SJCRH30 (cell line): Measurements from ENCODE around the gene TTC19. TPM values are rescaled to one million over a fixed set of nuclear protein-coding genes. Genes with fewer than 3 reads are reported as not detected.
"Not testable (repeated sequence)": the region's sequence is repeated elsewhere in the genome, so short reads cannot be mapped to it uniquely, and the experiment has no call there.

ENCODE experiments used
- DNase-seq, 2 experiments: peaks; one replicate each; pipeline ENCODE4 v3.0.0-alpha.2; 2015 to 2020
- H3K27ac ChIP-seq: fragments of 250-450 bp; sonication (Bioruptor Pico); 2 replicates; pipeline ENCODE4 v1.5.1; 2020; ENCODE audit warnings: mild to moderate bottlenecking, moderate library complexity
- H3K27me3 ChIP-seq: fragments of 250-450 bp; sonication (Bioruptor Pico); 2 replicates; pipeline ENCODE4 v1.5.1; 2020; ENCODE audit warnings: mild to moderate bottlenecking, moderate library complexity
- H3K36me3 ChIP-seq: fragments of 250-450 bp; sonication (Bioruptor Pico); 2 replicates; pipeline ENCODE4 v1.5.1; 2020; ENCODE audit warnings: mild to moderate bottlenecking, moderate library complexity
- H3K4me1 ChIP-seq: fragments of 250-450 bp; sonication (Bioruptor Pico); 2 replicates; pipeline ENCODE4 v1.5.1; 2020; ENCODE audit warnings: mild to moderate bottlenecking, moderate library complexity
- H3K4me3 ChIP-seq: fragments of 250-450 bp; sonication (Bioruptor Pico); 2 replicates; pipeline ENCODE4 v1.5.1; 2020; ENCODE audit warnings: mild to moderate bottlenecking, moderate library complexity
- H3K9me3 ChIP-seq: fragments of 250-450 bp; sonication (Bioruptor Pico); replicated peaks from 2 replicates; pipeline ENCODE4 v1.5.1; 2020; ENCODE audit warnings: mild to moderate bottlenecking, moderate library complexity
- total RNA-seq: library from RNA; depleted of rRNA; stranded (reverse); fragments of >200 nt; shearing (Covaris generic); gene quantifications from 2 replicates; pipeline ENCODE4 v1.2.3, GENCODE V29; 2014

TTC19 gene
- total RNA-seq, 1 experiment from 2014 or later, result 70.4 TPM

GRCh38 chr17:16037636-16038035 lies 38.0 kb downstream of the TTC19 start:
- Histone ChIP-seq H3K27ac (no peak overlapping the region), H3K27me3 (no peaks in the 10 kb centered on the region), H3K9me3 (no peaks in the 10 kb centered on the region), H3K4me3 (no peak overlapping the region), H3K36me3 (peaks cover 93% of the 10 kb centered on the region), H3K4me1 (no peaks in the 10 kb centered on the region)
- DNase-seq, result no peak

GRCh38 chr17:16040710-16041251 lies 41.2 kb downstream of the TTC19 start:
- no peaks in the 10 kb centered on the region for H3K27me3 ChIP-seq
- DNase-seq, result no peak
- no peaks in the 10 kb centered on the region for H3K4me1 ChIP-seq
- H3K27ac ChIP-seq, result no peak overlapping the region
- H3K9me3 ChIP-seq, result no peaks in the 10 kb centered on the region
- H3K36me3 ChIP-seq, result peaks cover 95% of the 10 kb centered on the region
- no peak overlapping the region for H3K4me3 ChIP-seq

GRCh38 chr17:16044487-16044886 lies 44.9 kb downstream of the TTC19 start:
- H3K27me3 ChIP-seq, result no peaks in the 10 kb centered on the region
- peaks cover 90% of the 10 kb centered on the region for H3K36me3 ChIP-seq
- no peak for DNase-seq
- no peaks in the 10 kb centered on the region for H3K9me3 ChIP-seq
- no peak overlapping the region for H3K27ac ChIP-seq
- H3K4me1 ChIP-seq, result no peaks in the 10 kb centered on the region
- H3K4me3 ChIP-seq, result no peak overlapping the region

GRCh38 chr17:16046966-16047365 lies 47.3 kb downstream of the TTC19 start:
- Histone ChIP-seq H3K36me3 (peaks cover 83% of the 10 kb centered on the region), H3K9me3 (no peaks in the 10 kb centered on the region), H3K27me3 (no peaks in the 10 kb centered on the region), H3K4me3 (no peak overlapping the region), H3K27ac (no peak overlapping the region), H3K4me1 (no peaks in the 10 kb centered on the region)
- DNase-seq, result no peak

GRCh38 chr17:16048811-16049449 lies 49.3 kb downstream of the TTC19 start:
- Histone ChIP-seq H3K4me3 (no peak overlapping the region), H3K4me1 (no peaks in the 10 kb centered on the region), H3K36me3 (peaks cover 82% of the 10 kb centered on the region), H3K27me3 (no peaks in the 10 kb centered on the region), H3K27ac (no peak overlapping the region), H3K9me3 (0 out of 2 replicates have a peak, but pooled peaks cover 5% of the 10 kb centered on the region)
- DNase-seq, result no peak

- H3K9me3 ChIP-seq, result 0 out of 2 replicates have a peak, but pooled peaks cover 5% of the 10 kb centered on the region
- H3K27ac ChIP-seq, result no peak overlapping the region
- H3K36me3 ChIP-seq, result peaks cover 83% of the 10 kb centered on the region
- no peak overlapping the region for H3K4me3 ChIP-seq
- H3K27me3 ChIP-seq, result no peaks in the 10 kb centered on the region
- H3K4me1 ChIP-seq, result no peaks in the 10 kb centered on the region
- no peak for DNase-seq
Observed at GRCh38 chr17:16050844-16051243, 51.2 kb downstream of the TTC19 start.

GRCh38 chr17:16052486-16052885 lies 52.9 kb downstream of the TTC19 start:
- Histone ChIP-seq H3K9me3 (0 out of 2 replicates have a peak, but pooled peaks cover 5% of the 10 kb centered on the region), H3K27ac (no peak overlapping the region), H3K4me1 (no peaks in the 10 kb centered on the region), H3K27me3 (no peaks in the 10 kb centered on the region), H3K36me3 (peaks cover 81% of the 10 kb centered on the region), H3K4me3 (no peak overlapping the region)
- no peak for DNase-seq

- H3K9me3 ChIP-seq, H3K4me3 ChIP-seq, H3K27ac ChIP-seq, H3K27me3 ChIP-seq, DNase-seq, H3K4me1 ChIP-seq: not testable (repeated sequence)
- peaks cover 93% of the 10 kb centered on the region for H3K36me3 ChIP-seq
Observed at GRCh38 chr17:16055139-16055538, 55.5 kb downstream of the TTC19 start.

- H3K9me3 ChIP-seq, result no peaks in the 10 kb centered on the region
- DNase-seq, result no peak
- no peak overlapping the region for H3K27ac ChIP-seq
- H3K27me3 ChIP-seq, result no peaks in the 10 kb centered on the region
- no peak overlapping the region for H3K4me3 ChIP-seq
- no peaks in the 10 kb centered on the region for H3K4me1 ChIP-seq
- H3K36me3 ChIP-seq, result peaks cover 92% of the 10 kb centered on the region
Observed at GRCh38 chr17:16061631-16062030, 62.0 kb downstream of the TTC19 start.

- Histone ChIP-seq H3K4me3 (no peak overlapping the region), H3K9me3 (no peaks in the 10 kb centered on the region), H3K27me3 (no peaks in the 10 kb centered on the region), H3K36me3 (peaks cover 80% of the 10 kb centered on the region), H3K4me1 (no peaks in the 10 kb centered on the region), H3K27ac (no peak overlapping the region)
- DNase-seq, result no peak
Observed at GRCh38 chr17:16066125-16066524, 66.5 kb downstream of the TTC19 start.

GRCh38 chr17:16068323-16068722 lies 68.7 kb downstream of the TTC19 start:
- Histone ChIP-seq H3K4me1 (no peaks in the 10 kb centered on the region), H3K36me3 (peaks cover 81% of the 10 kb centered on the region), H3K4me3 (no peak overlapping the region), H3K27ac (no peak overlapping the region), H3K9me3 (no peaks in the 10 kb centered on the region), H3K27me3 (no peaks in the 10 kb centered on the region)
- no peak for DNase-seq

- Histone ChIP-seq H3K4me3 (no peak overlapping the region), H3K9me3 (no peaks in the 10 kb centered on the region), H3K36me3 (peaks cover 85% of the 10 kb centered on the region), H3K4me1 (no peaks in the 10 kb centered on the region), H3K27ac (no peak overlapping the region), H3K27me3 (no peaks in the 10 kb centered on the region)
- DNase-seq, result no peak
Observed at GRCh38 chr17:16072031-16072430, 72.4 kb downstream of the TTC19 start.

GRCh38 chr17:16073845-16074244 lies 74.2 kb downstream of the TTC19 start:
- Histone ChIP-seq H3K4me1 (no peaks in the 10 kb centered on the region), H3K36me3 (peaks cover 88% of the 10 kb centered on the region), H3K9me3 (no peaks in the 10 kb centered on the region), H3K27ac (no peak overlapping the region), H3K27me3 (no peaks in the 10 kb centered on the region), H3K4me3 (no peak overlapping the region)
- DNase-seq, result no peak

GRCh38 chr17:16074423-16074822 lies 74.8 kb downstream of the TTC19 start:
- no peaks in the 10 kb centered on the region for H3K9me3 ChIP-seq
- no peak overlapping the region for H3K4me3 ChIP-seq
- H3K36me3 ChIP-seq, result peaks cover 92% of the 10 kb centered on the region
- no peak overlapping the region for H3K27ac ChIP-seq
- no peaks in the 10 kb centered on the region for H3K4me1 ChIP-seq
- no peak for DNase-seq
- no peaks in the 10 kb centered on the region for H3K27me3 ChIP-seq

GRCh38 chr17:16075949-16076348 lies 76.3 kb downstream of the TTC19 start:
- H3K36me3 ChIP-seq, result peaks cover 92% of the 10 kb centered on the region

More at GRCh38 chr17:16075949-16076348, 76.3 kb downstream of the TTC19 start:
- no peaks in the 10 kb centered on the region for H3K27me3 ChIP-seq
- no peak overlapping the region for H3K27ac ChIP-seq
- H3K4me3 ChIP-seq, result no peak overlapping the region
- no peak for DNase-seq
- H3K4me1 ChIP-seq, result no peaks in the 10 kb centered on the region
- H3K9me3 ChIP-seq, result no peaks in the 10 kb centered on the region
